GM23338 (cell line): ENCODE data around the gene IPO13.

Source experiments
- CREB1 ChIP-seq: fragments of 250-450 bp; sonication (Bioruptor Pico); IDR thresholded peaks from 2 replicates; pipeline ENCODE4 v1.5.0; 2020; ENCODE audit warnings: low read depth, mild to moderate bottlenecking, moderate library complexity
- EZH2 ChIP-seq: fragments of 200-600 bp; sonication (generic); IDR thresholded peaks from one replicate; pipeline ENCODE4 v1.8.0; 2017; ENCODE audit warnings: antibody characterized with exemption, mild to moderate bottlenecking, low read depth; ENCODE audit not compliant: unreplicated experiment
- EZH2phosphoT487 ChIP-seq: fragments of 200-600 bp; sonication (generic); IDR thresholded peaks from one replicate; pipeline ENCODE4 v1.8.1; 2018; ENCODE audit warnings: antibody characterized with exemption; ENCODE audit not compliant: unreplicated experiment
- JUNB ChIP-seq: IDR thresholded peaks from one replicate; pipeline ENCODE4 v1.6.1; 2016; ENCODE audit warnings: antibody characterized with exemption; ENCODE audit not compliant: unreplicated experiment
- POLR2AphosphoS5 ChIP-seq: IDR thresholded peaks from 2 replicates; pipeline ENCODE4 v1.6.1; 2016; ENCODE audit warnings: antibody characterized with exemption, low read depth
- STAT1 ChIP-seq: IDR thresholded peaks from one replicate; pipeline ENCODE4 v1.6.1; 2016; ENCODE audit warnings: antibody characterized with exemption; ENCODE audit not compliant: unreplicated experiment
- ZNF114 ChIP-seq: fragments of 250-450 bp; sonication (Bioruptor Pico); IDR thresholded peaks from 2 replicates; pipeline ENCODE4 v1.5.0; 2020; ENCODE audit warnings: mild to moderate bottlenecking, moderate library complexity
- TF ChIP-seq, protein P1 (sequence below), 2 experiments: fragments of 200-600 bp in 1 of 2; sonication (generic) in 1 of 2; conservative IDR thresholded peaks; 2 replicates each; pipeline versions ENCODE4 v1.5.1 to v1.6.1; 2016 to 2017; ENCODE audit warnings: antibody characterized with exemption in 2 of 2, low read depth in 2 of 2, mild to moderate bottlenecking in 2 of 2, moderate library complexity in 1 of 2
- TF ChIP-seq, protein P2 (sequence below): IDR thresholded peaks from one replicate; pipeline ENCODE4 v1.6.1; 2018; ENCODE audit warnings: antibody characterized with exemption; ENCODE audit not compliant: unreplicated experiment

DNA sequence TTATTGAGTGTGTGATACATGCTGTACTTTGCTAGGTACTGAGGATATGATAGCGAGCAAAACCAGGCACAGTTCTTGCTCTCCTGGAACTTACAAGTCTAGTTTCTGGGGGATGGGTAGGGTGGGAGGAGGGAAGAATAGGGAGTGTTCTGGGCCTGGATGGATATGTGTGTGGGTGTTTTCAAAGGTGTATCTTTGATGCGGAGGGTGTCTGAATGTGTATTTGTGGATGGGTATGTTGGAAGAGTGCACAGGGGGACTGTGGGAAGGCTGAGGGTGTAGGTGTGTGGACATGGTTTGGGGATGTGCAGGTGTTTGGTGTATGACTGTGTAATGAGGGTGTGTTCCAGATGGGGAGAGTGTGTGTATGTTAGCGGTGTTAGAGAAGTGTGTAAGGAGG lies 18.6 kb downstream of the IPO13 start:
- TF ChIP-seq POLR2AphosphoS5 (no peak), EZH2 (no peak), EZH2phosphoT487 (no peak), CREB1 (no peak), STAT1 (no peak), JUNB (no peak), ZNF114 (CRISPR knock-in tag) (no peak)
- TF ChIP-seq, protein P1, sequence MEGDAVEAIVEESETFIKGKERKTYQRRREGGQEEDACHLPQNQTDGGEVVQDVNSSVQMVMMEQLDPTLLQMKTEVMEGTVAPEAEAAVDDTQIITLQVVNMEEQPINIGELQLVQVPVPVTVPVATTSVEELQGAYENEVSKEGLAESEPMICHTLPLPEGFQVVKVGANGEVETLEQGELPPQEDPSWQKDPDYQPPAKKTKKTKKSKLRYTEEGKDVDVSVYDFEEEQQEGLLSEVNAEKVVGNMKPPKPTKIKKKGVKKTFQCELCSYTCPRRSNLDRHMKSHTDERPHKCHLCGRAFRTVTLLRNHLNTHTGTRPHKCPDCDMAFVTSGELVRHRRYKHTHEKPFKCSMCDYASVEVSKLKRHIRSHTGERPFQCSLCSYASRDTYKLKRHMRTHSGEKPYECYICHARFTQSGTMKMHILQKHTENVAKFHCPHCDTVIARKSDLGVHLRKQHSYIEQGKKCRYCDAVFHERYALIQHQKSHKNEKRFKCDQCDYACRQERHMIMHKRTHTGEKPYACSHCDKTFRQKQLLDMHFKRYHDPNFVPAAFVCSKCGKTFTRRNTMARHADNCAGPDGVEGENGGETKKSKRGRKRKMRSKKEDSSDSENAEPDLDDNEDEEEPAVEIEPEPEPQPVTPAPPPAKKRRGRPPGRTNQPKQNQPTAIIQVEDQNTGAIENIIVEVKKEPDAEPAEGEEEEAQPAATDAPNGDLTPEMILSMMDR (conservative IDR thresholded peaks at IDR 0.05; ENCODE audit: low read depth in 2 of 2), result no peak
- TF ChIP-seq, protein P2, sequence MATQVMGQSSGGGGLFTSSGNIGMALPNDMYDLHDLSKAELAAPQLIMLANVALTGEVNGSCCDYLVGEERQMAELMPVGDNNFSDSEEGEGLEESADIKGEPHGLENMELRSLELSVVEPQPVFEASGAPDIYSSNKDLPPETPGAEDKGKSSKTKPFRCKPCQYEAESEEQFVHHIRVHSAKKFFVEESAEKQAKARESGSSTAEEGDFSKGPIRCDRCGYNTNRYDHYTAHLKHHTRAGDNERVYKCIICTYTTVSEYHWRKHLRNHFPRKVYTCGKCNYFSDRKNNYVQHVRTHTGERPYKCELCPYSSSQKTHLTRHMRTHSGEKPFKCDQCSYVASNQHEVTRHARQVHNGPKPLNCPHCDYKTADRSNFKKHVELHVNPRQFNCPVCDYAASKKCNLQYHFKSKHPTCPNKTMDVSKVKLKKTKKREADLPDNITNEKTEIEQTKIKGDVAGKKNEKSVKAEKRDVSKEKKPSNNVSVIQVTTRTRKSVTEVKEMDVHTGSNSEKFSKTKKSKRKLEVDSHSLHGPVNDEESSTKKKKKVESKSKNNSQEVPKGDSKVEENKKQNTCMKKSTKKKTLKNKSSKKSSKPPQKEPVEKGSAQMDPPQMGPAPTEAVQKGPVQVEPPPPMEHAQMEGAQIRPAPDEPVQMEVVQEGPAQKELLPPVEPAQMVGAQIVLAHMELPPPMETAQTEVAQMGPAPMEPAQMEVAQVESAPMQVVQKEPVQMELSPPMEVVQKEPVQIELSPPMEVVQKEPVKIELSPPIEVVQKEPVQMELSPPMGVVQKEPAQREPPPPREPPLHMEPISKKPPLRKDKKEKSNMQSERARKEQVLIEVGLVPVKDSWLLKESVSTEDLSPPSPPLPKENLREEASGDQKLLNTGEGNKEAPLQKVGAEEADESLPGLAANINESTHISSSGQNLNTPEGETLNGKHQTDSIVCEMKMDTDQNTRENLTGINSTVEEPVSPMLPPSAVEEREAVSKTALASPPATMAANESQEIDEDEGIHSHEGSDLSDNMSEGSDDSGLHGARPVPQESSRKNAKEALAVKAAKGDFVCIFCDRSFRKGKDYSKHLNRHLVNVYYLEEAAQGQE, result no peak
